ENCODE results near the gene SPATA3. TPM values are rescaled to one million over a fixed set of nuclear protein-coding genes. Genes with fewer than 3 reads are reported as not detected.
"Not testable (repeated sequence)": the region's sequence is repeated elsewhere in the genome, so short reads cannot be mapped to it uniquely, and the experiment has no call there.

The SPATA3 gene
- total RNA-seq, 1 donor from 2014 or later = not detected

DNA sequence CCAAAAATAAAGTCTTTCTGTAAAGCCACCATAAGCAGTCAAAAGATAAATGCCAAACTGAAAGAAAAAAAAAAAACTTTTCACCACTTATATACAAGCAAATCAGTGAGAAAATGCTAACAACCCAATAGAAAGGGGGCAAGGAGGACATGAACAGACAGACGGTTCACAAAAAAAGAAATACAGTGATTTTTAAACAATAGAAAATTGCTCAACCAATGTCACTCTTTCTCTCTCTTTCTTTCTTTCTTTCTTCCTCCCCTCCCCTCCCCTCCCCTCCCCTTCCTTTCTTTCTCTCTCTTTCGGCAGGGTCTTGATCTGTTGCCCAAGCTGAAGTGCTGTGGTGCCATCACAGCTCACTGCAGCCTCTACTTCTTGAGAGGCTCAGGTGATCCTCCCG is 28.8 kb upstream of the SPATA3 start:
- DNase-seq (ENCODE audit: low spot score in 2 of 2) (no peak), FAIRE-seq (no peak)

DNA sequence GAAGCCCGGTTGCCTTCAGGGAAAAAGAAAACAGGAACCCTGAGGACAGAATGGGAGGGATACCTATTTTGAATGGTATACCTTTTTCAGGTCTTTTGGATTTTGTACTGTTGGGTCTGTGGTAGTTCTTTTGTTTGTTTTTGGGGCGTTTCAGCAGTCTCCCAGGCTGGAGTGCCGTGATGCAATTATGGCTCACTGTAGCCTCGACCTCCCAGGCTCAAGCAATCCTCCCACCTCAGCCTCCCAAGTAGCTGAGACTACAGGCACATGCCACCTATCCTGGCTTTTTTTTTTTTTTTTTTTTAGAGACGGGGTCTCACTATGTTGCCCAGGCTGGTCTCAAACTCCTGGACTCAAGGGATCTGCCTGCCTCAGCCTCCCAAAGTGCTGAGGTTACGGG is 27.6 kb upstream of the SPATA3 start:
- FAIRE-seq; DNase-seq (ENCODE audit: low spot score in 2 of 2): not testable (repeated sequence)

DNA sequence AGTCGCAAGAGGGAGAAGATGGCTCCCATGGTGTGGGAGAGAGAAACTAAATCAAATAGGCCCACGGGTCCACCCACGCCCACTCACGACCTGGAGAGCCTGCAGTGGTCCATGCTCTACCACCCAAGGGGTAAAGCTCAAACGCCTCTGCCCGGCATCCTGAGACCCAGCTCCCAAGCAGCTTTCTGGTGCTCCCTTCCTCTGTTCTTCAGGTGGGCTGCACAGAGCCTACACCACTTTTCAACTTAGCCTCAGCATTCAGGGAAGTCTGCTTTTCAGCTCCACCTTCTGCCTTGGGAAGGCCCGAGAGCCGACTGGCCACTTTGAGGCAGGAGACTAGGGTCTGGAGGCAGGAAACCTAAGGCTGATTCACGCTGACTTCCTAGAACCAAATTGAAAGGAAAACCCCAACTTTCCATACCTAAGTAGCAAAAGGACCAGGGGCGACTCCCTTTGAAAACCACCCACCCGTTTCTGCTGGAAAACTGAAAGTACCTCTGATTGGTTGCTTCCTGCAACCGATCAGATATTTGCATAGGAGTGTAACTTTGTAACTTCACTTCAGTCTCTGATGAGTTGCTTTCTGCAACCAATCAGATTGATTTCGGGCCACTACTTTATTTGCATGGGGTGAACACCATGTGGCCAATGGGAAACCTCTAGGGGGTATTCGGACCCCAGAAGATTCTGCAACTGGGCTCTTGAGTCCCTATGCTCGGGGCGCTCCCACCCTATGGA is 26.8 kb upstream of the SPATA3 start:
- FAIRE-seq = no peak
- no peak for DNase-seq (ENCODE audit: low spot score in 2 of 2)

DNA sequence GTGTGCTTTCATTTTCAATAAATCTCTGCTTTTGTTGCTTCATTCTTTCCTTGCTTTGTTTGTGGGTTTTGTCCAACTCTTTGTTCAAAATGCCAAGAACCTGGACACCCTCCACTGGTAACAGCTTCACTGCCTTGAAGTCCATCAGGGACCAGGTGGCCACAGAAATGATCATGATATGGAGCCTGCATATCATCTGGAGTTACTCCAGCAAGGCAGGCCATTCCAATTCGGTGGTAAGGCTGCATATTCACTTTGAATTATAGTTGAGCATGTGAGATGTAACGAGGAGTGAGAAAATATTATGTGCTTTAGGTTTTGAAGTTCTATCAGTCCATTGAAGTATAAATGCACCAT is 26.3 kb upstream of the SPATA3 start:
- DNase-seq (ENCODE audit: low spot score in 2 of 2) (no peak), FAIRE-seq (no peak)

DNA sequence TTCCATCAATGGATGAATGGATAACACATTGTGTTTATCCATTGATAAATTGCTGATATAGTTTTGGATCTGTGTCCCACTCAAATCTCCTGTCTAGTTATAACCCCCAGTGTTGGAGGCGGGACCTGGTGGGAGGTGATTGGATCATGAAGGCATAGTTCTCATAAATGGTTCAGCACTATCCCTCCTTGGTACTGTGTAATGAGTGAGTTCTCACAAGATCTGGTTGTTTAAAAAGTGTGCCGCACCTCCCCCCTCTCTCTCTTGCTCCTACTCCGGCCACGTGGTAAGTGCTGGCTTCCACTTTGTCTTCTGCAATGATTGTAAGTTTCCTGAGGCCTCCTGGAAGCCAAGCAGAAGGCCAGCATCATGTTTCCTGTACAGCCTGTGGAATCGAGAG is 23.9 kb upstream of the SPATA3 start:
- no peak for FAIRE-seq

DNA sequence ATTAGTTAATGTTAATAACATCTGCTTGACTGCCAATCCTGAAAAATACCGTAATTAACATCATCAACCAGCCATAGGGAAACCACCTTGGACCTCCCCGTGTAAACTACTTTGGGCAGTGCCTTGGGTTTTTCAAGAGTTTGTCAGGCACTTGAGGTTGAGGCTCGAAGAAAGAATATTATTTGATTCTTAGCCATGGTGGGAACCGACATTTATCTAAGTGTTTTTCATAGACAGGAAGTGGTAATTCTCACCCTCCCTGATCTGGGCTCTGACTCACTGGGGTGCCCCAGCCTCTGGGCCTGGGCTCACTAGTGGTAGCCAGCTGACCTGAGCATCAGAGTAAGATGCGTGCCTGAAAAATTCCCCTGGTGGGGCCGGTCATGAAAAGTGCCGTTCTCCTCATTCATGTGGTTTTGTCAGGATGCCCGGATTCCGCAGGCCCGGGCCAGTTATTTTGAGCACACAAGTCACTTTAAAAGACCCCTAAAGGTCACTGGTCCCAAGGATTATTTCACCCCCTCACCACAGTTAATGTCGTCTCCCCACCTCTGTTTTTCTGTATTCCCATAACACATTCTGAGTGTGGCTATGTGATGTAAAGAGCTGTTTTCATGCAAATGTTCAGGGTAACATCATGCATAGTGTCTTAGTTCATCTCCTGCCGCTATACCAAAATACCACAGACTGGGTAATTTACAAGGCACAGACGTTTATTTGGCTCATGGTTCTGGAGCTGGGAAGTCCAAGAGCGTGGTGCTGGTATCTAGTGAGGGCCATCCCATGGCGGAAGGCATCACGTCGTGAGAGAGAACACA is 21.6 kb upstream of the SPATA3 start:
- FAIRE-seq (no peak), DNase-seq (ENCODE audit: low spot score in 2 of 2) (no peak)

More for the DNA sequence above, 23.9 kb upstream of the SPATA3 start:
- DNase-seq (ENCODE audit: low spot score in 2 of 2) = no peak

DNA sequence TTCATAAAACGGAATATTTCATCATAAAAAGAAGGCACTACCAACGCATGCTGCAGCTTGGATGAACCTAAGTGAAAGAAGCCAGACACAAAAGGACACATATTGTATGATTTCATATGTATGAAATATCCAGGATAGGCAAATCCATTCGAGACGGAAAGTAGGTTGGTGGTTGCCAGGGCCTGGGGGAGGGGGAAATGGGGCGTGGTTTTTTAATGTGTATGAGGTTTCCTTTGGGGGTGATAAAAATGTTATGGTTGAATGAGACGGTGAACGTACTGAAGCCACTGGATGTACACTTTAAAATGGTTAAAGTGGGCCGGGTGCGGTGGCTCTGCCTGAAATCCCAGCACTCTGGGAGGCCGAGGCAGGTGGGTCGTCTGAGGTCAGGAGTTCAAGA is 20.0 kb upstream of the SPATA3 start:
- FAIRE-seq (no peak), DNase-seq (ENCODE audit: low spot score in 2 of 2) (no peak)

DNA sequence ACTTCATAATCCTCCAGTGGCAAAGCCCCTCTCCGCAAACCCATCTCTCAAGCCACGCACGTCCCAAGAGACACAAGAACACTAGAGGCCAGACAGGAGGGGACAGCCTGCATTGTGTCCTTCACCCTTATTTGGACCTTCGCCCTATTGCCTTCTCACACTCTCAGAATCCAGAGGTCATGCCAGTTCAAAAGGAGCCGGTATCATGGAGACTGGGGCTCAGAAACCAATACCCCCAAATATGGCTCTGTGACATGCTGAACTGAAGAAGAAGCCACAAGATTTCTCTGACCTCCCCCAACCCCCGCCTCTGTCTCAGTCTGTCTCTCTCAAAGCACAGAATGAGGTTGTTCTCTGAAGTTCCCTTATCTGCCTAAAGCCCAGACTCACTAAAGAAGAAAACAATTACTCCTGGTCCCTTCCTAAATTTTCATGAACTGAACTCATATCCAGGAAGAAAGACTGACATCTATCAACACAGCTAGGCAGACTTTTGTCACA is 19.2 kb upstream of the SPATA3 start:
- FAIRE-seq (no peak), DNase-seq (ENCODE audit: low spot score in 2 of 2) (no peak)

DNA sequence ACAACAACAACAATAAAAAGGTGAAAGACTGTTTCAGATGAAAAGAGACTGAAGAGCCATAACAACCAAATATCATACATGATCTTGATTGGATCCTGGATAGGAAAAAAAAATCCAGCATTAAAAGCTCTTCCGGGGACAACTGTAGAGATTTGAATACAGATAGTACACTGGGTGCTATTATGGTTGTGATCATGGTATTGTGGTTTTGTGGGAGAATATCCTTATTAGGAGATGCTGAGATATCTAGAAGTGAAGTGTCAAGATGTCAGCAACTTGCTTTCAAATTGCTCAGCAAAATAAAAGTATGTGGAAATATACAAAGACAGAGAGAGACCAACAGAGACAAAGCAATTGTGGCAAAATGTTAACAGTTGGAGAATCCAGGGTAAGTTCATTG is 15.5 kb upstream of the SPATA3 start:
- no peak for DNase-seq (ENCODE audit: low spot score in 2 of 2)

DNA sequence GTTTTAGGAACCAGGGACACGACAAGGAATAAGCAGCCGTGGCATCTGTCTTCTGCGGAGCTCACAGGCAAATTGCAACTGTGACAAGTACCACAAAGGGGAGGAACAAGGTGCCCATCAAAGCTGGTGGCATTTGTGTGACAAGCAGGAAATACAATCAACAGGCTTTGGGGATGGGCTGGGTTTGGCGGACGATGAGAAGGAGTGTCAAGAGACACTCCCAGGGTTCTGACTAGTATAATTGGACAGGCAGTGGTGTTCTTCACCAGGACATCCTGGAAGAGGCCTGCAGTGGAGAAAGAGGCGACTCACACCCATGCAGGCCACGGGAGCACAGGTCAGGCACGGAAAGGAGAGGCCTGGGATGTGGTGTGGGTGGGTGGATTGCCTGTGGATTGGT is 14.2 kb upstream of the SPATA3 start:
- FAIRE-seq = no peak
- no peak for DNase-seq (ENCODE audit: low spot score in 2 of 2)

More for the DNA sequence above, 15.5 kb upstream of the SPATA3 start:
- no peak for FAIRE-seq

DNA sequence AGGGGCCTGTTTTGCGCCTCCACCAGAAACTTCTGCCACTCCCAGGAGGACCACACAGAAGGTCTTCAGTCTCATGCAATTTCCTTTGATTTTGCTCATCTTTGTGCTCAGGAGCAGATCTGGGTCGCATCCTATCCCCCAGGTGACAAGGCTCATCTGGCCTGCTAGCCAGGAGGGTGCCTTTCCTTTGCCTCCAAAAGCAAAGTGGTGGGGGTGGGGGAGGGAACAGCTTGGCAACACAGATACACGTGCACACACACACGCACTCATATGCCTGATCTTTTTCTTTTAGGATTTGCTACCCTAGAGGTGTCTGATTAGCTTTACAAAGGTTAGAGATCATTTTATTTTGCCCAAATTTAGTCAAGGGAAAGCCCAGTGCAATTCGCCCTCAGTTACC is 13.8 kb upstream of the SPATA3 start:
- DNase-seq (ENCODE audit: low spot score in 2 of 2) (no peak), FAIRE-seq (no peak)

DNA sequence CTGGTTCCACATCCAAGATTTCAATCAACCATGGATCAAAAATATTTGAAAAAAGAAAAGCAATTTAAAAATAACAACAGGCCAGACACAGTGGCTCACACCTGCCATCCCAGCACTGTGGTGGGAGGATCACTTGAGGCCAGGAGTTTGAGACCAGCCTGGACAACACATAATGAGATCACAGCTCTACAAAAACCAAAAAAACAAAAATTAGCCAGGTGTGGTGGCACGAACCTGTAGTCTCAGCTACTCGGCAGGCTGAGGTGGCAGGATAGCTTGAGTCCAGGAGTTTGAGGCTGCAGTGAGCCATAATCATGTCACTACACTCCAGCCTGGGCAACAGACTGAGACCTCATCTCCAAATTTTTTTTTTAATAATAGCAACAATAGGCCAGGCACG is 13.4 kb upstream of the SPATA3 start:
- DNase-seq (ENCODE audit: low spot score in 2 of 2) = no peak
- no peak for FAIRE-seq

DNA sequence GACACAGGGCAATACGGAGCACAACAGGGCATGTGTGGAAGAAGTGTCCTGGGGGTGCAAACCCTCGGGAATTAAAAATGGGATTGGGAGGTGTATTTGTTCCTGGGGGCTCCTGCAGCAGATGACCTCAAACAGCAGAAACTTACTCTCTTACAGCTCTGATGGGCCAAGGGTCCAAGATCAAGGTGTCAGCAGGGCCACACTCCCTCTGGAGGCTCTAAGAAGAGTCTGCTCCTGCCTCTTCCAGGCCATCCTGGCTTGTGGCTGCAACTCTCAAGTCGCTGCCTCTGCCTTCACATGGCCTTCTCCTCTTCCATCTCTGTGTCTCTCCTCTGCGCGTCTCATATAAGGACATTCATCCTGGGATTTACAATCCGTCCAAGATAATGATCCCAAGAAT is 12.4 kb upstream of the SPATA3 start:
- DNase-seq (ENCODE audit: low spot score in 2 of 2) (no peak), FAIRE-seq (no peak)

DNA sequence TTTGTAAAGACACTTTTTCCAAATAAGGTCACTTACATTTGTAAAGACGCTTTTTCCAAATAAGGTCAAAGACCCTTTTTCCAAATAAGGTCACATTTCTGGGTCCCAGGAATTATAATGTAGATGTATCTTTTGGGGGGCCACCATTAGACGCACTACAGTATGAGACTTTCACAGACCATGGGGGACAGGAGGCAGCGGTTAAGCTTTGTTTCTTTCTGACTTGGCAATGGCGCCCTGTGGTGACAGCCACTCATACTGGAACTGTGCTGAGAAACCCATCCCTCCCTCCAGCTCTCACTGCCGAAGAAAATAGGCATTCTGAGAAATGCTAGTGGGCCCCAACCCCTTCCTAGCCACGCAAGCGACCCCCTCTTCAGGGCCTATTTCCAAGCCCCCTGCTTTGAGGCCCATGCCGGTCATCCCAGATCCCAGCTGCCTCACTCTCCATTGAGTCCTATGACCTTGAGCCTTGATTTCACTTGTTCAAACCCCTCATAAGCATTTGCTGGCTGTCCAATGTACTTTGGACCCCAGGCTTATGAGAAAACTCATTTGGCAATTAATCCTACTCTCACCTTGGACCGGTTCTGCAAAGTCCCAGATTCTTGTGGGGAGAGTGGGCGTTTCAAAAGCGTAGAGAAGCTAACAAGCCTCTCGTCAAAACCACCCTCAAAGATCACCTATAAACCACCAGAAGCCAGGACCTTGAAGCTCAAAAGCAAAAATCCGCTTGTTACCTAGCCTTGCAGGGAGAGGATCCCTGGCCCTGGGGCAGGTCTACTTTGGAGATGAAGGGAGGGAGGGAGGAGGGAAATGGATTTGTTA is 11.3 kb upstream of the SPATA3 start:
- DNase-seq (ENCODE audit: low spot score in 2 of 2) = no peak
- FAIRE-seq = no peak

DNA sequence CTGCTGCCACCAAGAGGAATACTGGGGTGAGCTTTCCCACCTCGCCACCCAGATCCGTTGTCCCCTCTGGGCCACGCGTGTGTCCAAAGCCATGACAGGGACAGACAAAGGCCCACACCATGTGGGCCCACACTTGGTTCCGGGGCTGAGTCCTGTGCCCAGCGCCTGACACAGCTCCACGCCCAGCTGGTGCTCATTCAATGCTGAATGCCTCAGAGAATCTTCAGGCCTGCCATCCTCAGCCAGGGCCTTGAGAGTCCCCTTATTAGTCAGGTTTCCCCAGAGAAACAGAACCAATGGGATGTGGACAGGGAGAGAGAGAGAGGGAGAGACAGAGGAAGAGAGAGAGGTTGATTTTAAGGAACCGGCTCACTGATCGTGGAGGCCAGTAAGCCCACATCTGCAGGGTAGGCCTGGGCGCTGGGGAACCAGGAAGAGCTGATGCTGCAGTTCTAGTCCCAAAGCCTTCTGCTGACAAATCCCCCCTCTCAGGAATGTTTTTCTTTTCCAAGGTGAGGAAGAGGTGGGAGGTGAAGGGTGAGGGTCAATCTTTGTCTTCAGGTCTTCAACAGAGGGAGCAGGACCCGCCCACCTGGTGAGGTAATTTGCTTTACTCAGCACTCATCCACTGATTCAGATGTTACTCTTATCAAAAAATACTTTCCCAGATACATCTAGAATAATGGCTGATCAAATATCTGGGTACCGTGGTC is 10.2 kb upstream of the SPATA3 start:
- no peak for FAIRE-seq
- DNase-seq (ENCODE audit: low spot score in 2 of 2) = no peak

DNA sequence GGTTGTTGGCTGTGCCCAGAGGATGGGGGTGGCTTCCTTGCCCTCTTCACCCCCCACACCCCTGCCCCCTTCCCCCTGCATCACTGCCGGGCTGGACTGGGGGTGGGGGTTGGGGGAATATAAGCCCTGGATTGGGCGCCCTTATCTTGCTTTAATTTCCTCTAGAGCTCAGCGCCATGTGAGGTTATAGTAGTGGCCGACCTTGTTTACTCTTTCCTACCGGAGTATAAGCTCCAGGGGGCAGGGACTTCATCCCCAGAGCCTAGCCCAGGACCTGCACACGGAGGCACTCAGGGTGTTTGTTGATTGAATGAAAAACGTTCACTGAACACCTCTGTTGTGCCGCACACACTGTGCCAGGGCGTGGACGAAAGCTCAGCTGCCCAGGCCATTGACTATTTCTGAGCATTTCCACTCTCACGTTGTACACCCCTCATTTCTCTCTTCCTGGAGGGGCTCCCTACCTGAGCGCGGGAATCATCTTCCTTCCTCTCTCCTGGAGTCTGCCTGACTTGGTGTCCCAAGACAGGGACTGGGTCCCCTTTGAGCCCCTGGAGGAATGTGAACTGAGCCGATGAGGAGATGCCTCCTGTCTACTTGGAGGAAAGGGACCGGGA is 9.3 kb upstream of the SPATA3 start:
- DNase-seq (ENCODE audit: low spot score in 2 of 2) (no peak), FAIRE-seq (no peak)

DNA sequence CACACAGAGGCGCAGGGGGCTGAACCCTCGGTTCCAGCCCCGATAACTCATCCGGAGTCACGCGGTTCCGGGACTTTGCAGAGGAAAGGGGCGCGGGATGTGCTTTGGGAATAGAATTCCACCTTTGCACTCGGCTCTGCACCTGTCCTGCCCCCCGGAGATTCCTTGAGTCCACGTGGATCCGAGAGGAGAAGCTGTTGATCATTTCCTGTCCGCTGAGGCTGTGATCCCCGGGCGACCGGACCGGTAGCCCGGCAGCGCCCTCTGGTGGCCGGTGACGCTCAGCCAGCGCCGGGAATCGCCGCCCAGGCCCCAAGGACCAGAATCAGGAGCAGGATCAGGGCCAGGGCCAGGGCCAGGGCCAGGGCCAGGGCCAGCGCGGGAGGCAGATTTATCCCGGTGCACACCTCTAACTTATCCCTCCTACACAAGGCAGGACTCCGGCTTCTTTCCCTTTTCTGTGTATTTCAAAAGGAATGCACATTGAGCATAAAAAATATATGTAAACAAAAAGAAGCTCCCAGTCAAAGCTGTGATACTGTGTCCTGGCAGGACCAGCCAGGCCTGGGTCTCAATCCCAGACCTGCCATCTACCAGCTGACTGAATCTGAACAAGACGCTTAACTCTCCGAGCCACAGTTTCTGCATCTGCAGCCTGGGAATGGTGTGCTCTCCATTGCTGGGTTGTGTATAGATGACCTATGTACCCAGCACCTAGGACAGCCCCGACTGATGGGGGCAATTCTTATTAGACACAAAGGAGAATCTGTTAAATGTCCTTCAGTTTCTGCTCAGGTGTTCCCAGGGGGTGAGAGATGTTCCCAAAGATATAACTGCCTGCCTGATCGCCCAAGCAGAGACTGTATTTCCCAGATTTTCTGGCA is 8.5 kb upstream of the SPATA3 start:
- DNase-seq (ENCODE audit: low spot score in 2 of 2) (peak; percentile 86 to 94), FAIRE-seq (no peak)

DNA sequence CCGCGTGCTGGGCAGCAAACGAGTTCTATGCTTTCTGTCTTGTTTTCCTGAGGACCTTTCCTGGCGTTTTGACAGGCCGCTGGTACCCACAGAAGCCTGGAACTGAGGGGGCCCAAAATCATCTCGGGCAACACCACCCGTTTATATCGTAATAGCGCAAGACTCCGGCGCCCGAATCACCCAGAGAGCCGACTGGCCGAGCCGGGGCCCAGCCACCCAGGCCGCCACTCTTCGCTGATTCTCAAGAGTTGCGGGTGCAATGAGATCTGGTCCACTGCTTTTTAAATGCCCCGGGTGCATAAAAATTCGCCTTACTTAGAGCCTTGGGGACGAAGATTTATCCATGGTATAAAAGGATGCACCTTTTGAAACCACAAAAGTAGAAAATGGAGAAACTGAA is 6.2 kb upstream of the SPATA3 start:
- DNase-seq (ENCODE audit: low spot score in 2 of 2) = no peak
- no peak for FAIRE-seq

Data from frontal cortex (tissue), 4 donors.